Activated T-helper 17 cell treated with anti-CD3 and anti-CD28 coated beads, Interleukin-2, amount 50 U/mL, for 72 hours (primary cell): ENCODE data around the gene LRRC4C. TPM values are rescaled to one million over a fixed set of nuclear protein-coding genes. Genes with fewer than 3 reads are reported as not detected.
"Not testable (repeated sequence)": the region's sequence is repeated elsewhere in the genome, so short reads cannot be mapped to it uniquely, and the experiment has no call there.

ENCODE experiments used
- ATAC-seq: fragments of 150-1000 bp; cut with Tn5 transposase; replicated peaks from 2 replicates; pipeline ENCODE4 v1.10.0; 2021; ENCODE audit warnings: mild to moderate bottlenecking, moderate library complexity
- H3K27ac Mint-ChIP-seq: one replicate; pipeline ENCODE4 v1.8.0; 2022; ENCODE audit warnings: mixed read lengths
- H3K27me3 Mint-ChIP-seq: one replicate; pipeline ENCODE4 v1.8.0; 2022; ENCODE audit warnings: mixed read lengths
- H3K36me3 Mint-ChIP-seq: one replicate; pipeline ENCODE4 v1.8.0; 2022; ENCODE audit warnings: low read depth, mild to moderate bottlenecking, mixed read lengths
- H3K4me1 Mint-ChIP-seq: one replicate; pipeline ENCODE4 v1.8.0; 2022; ENCODE audit warnings: mixed read lengths
- H3K4me3 Mint-ChIP-seq: one replicate; pipeline ENCODE4 v1.8.0; 2022; ENCODE audit warnings: mild to moderate bottlenecking, mixed read lengths
- H3K9me3 Mint-ChIP-seq: one replicate; pipeline ENCODE4 v1.8.0; 2022; ENCODE audit warnings: mixed read lengths
- total RNA-seq, 2 donors: library from RNA; stranded (reverse); gene quantifications; one replicate each; pipeline ENCODE4 v1.2.3, GENCODE V29; 2022

LRRC4C gene
- total RNA-seq, 2 donors from 2014 or later = not detected

DNA sequence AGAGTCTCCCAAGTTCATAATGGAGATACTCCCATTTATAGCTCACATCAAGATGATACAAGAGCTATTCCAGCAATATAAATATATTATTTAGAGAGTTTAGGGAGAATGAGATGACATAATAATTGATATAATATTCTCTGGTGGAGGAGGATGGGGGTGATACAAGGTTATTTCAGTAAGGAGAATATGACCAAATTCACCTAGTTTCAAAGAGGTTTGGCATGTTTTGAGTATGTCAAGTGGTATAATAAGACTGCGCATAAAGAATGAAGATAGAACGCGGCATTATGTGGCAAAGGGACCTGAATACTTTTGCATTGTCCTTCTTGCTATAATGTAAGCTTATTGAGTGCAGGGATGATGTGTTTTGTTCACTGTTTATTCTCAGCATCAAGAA, 1283.5 kb downstream of the LRRC4C start:
- no peaks in the 10 kb centered on the region for H3K4me1 Mint-ChIP-seq
- no peaks in the 10 kb centered on the region for H3K36me3 Mint-ChIP-seq
- no peak overlapping the region for H3K27ac Mint-ChIP-seq
- no peaks in the 10 kb centered on the region for H3K27me3 Mint-ChIP-seq
- no peak for ATAC-seq
- H3K9me3 Mint-ChIP-seq = peaks cover 13% of the 10 kb centered on the region
- H3K4me3 Mint-ChIP-seq = no peak overlapping the region

- ATAC-seq = no peak
- H3K27me3 Mint-ChIP-seq = no peaks in the 10 kb centered on the region
- H3K9me3 Mint-ChIP-seq = peaks cover 17% of the 10 kb centered on the region
- H3K4me3 Mint-ChIP-seq = no peak overlapping the region
- H3K4me1 Mint-ChIP-seq = no peaks in the 10 kb centered on the region
- no peak overlapping the region for H3K27ac Mint-ChIP-seq
- H3K36me3 Mint-ChIP-seq = no peaks in the 10 kb centered on the region
Measured at GRCh38 chr11:40170078-40170477, 1289.4 kb downstream of the LRRC4C start.

GRCh38 chr11:40168414-40168813, 1291.0 kb downstream of the LRRC4C start:
- Mint-ChIP-seq H3K36me3 (no peaks in the 10 kb centered on the region), H3K4me3 (no peak overlapping the region), H3K27ac (no peak overlapping the region)

GRCh38 chr11:40167805-40168204, 1291.6 kb downstream of the LRRC4C start:
- H3K27ac Mint-ChIP-seq, H3K4me3 Mint-ChIP-seq, H3K36me3 Mint-ChIP-seq, H3K4me1 Mint-ChIP-seq, H3K27me3 Mint-ChIP-seq, ATAC-seq: not testable (repeated sequence)
- H3K9me3 Mint-ChIP-seq = peaks cover 13% of the 10 kb centered on the region

More at GRCh38 chr11:40168414-40168813, 1291.0 kb downstream of the LRRC4C start:
- Mint-ChIP-seq H3K9me3 (peaks cover 13% of the 10 kb centered on the region), H3K4me1 (no peaks in the 10 kb centered on the region), H3K27me3 (no peaks in the 10 kb centered on the region)
- no peak for ATAC-seq

DNA sequence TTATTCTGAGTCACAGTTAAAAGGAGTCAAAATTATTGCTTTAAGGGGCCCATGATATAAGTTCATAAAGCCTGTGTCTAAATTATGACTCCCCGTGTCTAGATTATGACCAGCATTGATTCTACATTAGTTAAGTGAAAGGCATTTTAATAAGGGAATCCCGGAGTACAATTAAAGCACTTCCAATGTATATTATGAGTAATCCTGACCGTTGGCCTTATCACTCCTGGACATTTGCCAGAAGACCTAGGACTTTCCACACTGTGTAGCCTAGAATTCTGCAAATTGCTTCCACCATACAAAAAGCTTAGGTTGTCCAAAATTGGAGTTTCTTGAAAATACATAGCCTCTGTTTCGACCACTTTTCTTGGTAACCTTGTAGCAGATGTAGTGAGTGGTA, 1292.6 kb downstream of the LRRC4C start:
- H3K27me3 Mint-ChIP-seq = no peaks in the 10 kb centered on the region
- ATAC-seq = no peak
- no peak overlapping the region for H3K4me3 Mint-ChIP-seq

GRCh38 chr11:40162901-40163883, 1296.3 kb downstream of the LRRC4C start:
- H3K9me3 Mint-ChIP-seq = peaks cover 12% of the 10 kb centered on the region
- H3K36me3 Mint-ChIP-seq = no peaks in the 10 kb centered on the region
- no peaks in the 10 kb centered on the region for H3K27me3 Mint-ChIP-seq
- H3K4me1 Mint-ChIP-seq = no peaks in the 10 kb centered on the region
- no peak for ATAC-seq
- no peak overlapping the region for H3K27ac Mint-ChIP-seq
- H3K4me3 Mint-ChIP-seq = no peak overlapping the region

More for the DNA sequence above, 1292.6 kb downstream of the LRRC4C start:
- Mint-ChIP-seq H3K9me3 (peaks cover 13% of the 10 kb centered on the region), H3K4me1 (no peaks in the 10 kb centered on the region), H3K27ac (no peak overlapping the region), H3K36me3 (no peaks in the 10 kb centered on the region)

- Mint-ChIP-seq H3K4me1 (no peaks in the 10 kb centered on the region), H3K27me3 (no peaks in the 10 kb centered on the region), H3K36me3 (no peaks in the 10 kb centered on the region), H3K4me3 (no peak overlapping the region), H3K9me3 (peaks cover 20% of the 10 kb centered on the region), H3K27ac (no peak overlapping the region)
- ATAC-seq = no peak
Measured at GRCh38 chr11:40161854-40162410, 1297.5 kb downstream of the LRRC4C start.

GRCh38 chr11:40160418-40160817, 1299.0 kb downstream of the LRRC4C start:
- no peak for ATAC-seq
- Mint-ChIP-seq H3K4me3 (no peak overlapping the region), H3K36me3 (no peaks in the 10 kb centered on the region), H3K27me3 (no peaks in the 10 kb centered on the region), H3K4me1 (no peaks in the 10 kb centered on the region), H3K27ac (no peak overlapping the region), H3K9me3 (peaks cover 25% of the 10 kb centered on the region)

DNA sequence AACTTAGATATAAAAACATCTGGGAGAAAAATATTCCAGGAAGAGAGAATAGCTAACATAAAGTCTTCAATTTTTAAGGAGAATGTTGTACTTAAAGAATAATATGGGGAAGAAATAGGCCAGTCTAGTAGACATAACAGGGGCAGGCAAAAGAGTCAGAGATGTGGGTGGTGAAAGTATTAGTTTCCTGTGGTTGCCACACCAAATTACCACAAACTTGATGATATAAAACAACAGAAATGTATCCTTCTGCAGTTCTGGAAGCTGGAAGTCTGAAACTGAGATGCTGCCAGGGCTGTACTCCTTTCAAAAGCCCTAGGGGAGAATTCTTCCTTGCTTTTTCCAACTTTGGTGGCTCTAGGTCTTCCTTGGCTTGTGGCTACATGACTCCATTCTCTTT, 1309.7 kb downstream of the LRRC4C start:
- Mint-ChIP-seq H3K4me1 (no peaks in the 10 kb centered on the region), H3K4me3 (no peak overlapping the region)
- ATAC-seq = no peak

GRCh38 chr11:40140560-40140959, 1318.9 kb downstream of the LRRC4C start:
- Mint-ChIP-seq H3K36me3 (no peaks in the 10 kb centered on the region), H3K4me3 (no peak overlapping the region), H3K27ac (no peak overlapping the region), H3K4me1 (no peaks in the 10 kb centered on the region), H3K9me3 (peaks cover 16% of the 10 kb centered on the region), H3K27me3 (no peaks in the 10 kb centered on the region)
- ATAC-seq = no peak

More for the DNA sequence above, 1309.7 kb downstream of the LRRC4C start:
- Mint-ChIP-seq H3K9me3 (peaks cover 8% of the 10 kb centered on the region), H3K27me3 (no peaks in the 10 kb centered on the region), H3K27ac (no peak overlapping the region), H3K36me3 (no peaks in the 10 kb centered on the region)

GRCh38 chr11:40139536-40139935, 1319.9 kb downstream of the LRRC4C start:
- H3K27me3 Mint-ChIP-seq = no peaks in the 10 kb centered on the region
- no peak overlapping the region for H3K4me3 Mint-ChIP-seq
- no peaks in the 10 kb centered on the region for H3K4me1 Mint-ChIP-seq
- no peak for ATAC-seq
- peaks cover 16% of the 10 kb centered on the region for H3K9me3 Mint-ChIP-seq
- no peaks in the 10 kb centered on the region for H3K36me3 Mint-ChIP-seq
- H3K27ac Mint-ChIP-seq = no peak overlapping the region

DNA sequence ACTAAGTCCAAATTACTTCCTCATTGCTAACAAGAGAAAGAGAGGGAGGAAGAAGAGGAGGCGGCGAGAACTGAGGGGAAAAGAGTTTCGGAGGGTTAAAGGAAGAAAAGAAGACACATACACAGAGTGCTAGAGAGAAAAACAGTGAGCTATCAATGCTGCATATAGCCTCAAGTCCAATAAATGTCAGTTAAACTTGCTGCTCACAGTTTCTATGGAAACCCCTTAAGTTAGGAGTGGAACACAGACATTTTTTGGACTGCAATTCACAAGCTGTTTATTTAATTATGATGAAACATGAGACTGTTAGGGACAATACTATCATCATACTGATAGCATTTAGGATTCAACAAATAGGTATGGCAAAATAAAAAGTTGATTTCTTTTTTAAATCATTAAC, 1320.4 kb downstream of the LRRC4C start:
- H3K9me3 Mint-ChIP-seq = peaks cover 16% of the 10 kb centered on the region
- H3K36me3 Mint-ChIP-seq = no peaks in the 10 kb centered on the region
- no peaks in the 10 kb centered on the region for H3K27me3 Mint-ChIP-seq
- no peak overlapping the region for H3K27ac Mint-ChIP-seq
- H3K4me1 Mint-ChIP-seq = no peaks in the 10 kb centered on the region
- no peak overlapping the region for H3K4me3 Mint-ChIP-seq
- no peak for ATAC-seq

GRCh38 chr11:40134820-40135570, 1324.5 kb downstream of the LRRC4C start:
- Mint-ChIP-seq H3K4me1 (no peaks in the 10 kb centered on the region), H3K4me3 (no peak overlapping the region), H3K27ac (no peak overlapping the region), H3K9me3 (peaks cover 13% of the 10 kb centered on the region), H3K36me3 (no peaks in the 10 kb centered on the region), H3K27me3 (no peaks in the 10 kb centered on the region)
- ATAC-seq = no peak

DNA sequence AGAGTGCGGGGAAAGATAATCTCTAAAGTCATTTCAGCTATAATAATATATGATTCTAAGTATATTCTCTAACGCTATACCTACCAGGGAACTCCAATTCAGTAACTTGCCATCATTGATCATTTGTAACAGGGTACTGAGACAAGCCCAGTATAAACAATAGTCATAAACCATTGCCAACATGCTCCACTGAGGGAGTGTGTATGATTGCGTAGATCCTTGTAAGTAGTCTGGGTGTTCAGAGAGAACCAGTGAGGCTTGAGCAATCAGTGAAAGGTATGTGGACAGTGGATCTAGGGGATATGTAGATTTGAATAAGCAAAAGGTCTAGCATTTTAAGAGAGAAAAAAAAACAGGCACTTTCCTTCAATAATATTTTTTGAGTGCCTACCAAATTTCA, 1326.0 kb downstream of the LRRC4C start:
- Mint-ChIP-seq H3K4me1 (no peaks in the 10 kb centered on the region), H3K4me3 (no peak overlapping the region), H3K9me3 (peaks cover 19% of the 10 kb centered on the region), H3K36me3 (no peaks in the 10 kb centered on the region), H3K27me3 (no peaks in the 10 kb centered on the region), H3K27ac (no peak overlapping the region)
- no peak for ATAC-seq
